ENCODE measurements around the gene YAE1.
"Not testable (repeated sequence)": the region's sequence is repeated elsewhere in the genome, so short reads cannot be mapped to it uniquely, and the experiment has no call there.

Gene YAE1

GRCh38 chr7:39566023-39566921, at the start of gene YAE1:
YAE1 (plus strand) TSS chr7:39566404; CDS start chr7:39566419, 15 bp downstream.
- DNase-seq (ENCODE audit: low read depth, low spot score), result peak; percentile 91

GRCh38 chr7:39516498-39516897, 49.7 kb upstream of the YAE1 start:
- no peak for DNase-seq (ENCODE audit: low read depth, low spot score)

GRCh38 chr7:39517240-39517639, 49.0 kb upstream of the YAE1 start:
- DNase-seq (ENCODE audit: low read depth, low spot score), result no peak

GRCh38 chr7:39525926-39526325, 40.3 kb upstream of the YAE1 start:
- DNase-seq (ENCODE audit: low read depth, low spot score), result no peak

- DNase-seq (ENCODE audit: low read depth, low spot score), result no peak
Observed at GRCh38 chr7:39526666-39527065, 39.5 kb upstream of the YAE1 start.

- DNase-seq (ENCODE audit: low read depth, low spot score), result no peak
Observed at GRCh38 chr7:39527296-39527695, 38.9 kb upstream of the YAE1 start.

- DNase-seq (ENCODE audit: low read depth, low spot score), result no peak
Observed at GRCh38 chr7:39527951-39528350, 38.3 kb upstream of the YAE1 start.

GRCh38 chr7:39528849-39529248, 37.4 kb upstream of the YAE1 start:
- no peak for DNase-seq (ENCODE audit: low read depth, low spot score)

GRCh38 chr7:39529582-39529981, 36.6 kb upstream of the YAE1 start:
- DNase-seq (ENCODE audit: low read depth, low spot score), result no peak

- no peak for DNase-seq (ENCODE audit: low read depth, low spot score)
Observed at GRCh38 chr7:39530971-39531370, 35.2 kb upstream of the YAE1 start.

GRCh38 chr7:39531818-39532217, 34.4 kb upstream of the YAE1 start:
- DNase-seq (ENCODE audit: low read depth, low spot score), result no peak

GRCh38 chr7:39532832-39533231, 33.4 kb upstream of the YAE1 start:
- no peak for DNase-seq (ENCODE audit: low read depth, low spot score)

GRCh38 chr7:39534599-39534998, 31.6 kb upstream of the YAE1 start:
- no peak for DNase-seq (ENCODE audit: low read depth, low spot score)

- no peak for DNase-seq (ENCODE audit: low read depth, low spot score)
Observed at GRCh38 chr7:39535064-39535463, 31.1 kb upstream of the YAE1 start.

GRCh38 chr7:39535720-39536119, 30.5 kb upstream of the YAE1 start:
- DNase-seq (ENCODE audit: low read depth, low spot score), result no peak

GRCh38 chr7:39536951-39537350, 29.3 kb upstream of the YAE1 start:
- no peak for DNase-seq (ENCODE audit: low read depth, low spot score)

GRCh38 chr7:39539816-39540215, 26.4 kb upstream of the YAE1 start:
- DNase-seq (ENCODE audit: low read depth, low spot score), result peak; percentile 21

GRCh38 chr7:39540320-39540719, 25.9 kb upstream of the YAE1 start:
- DNase-seq (ENCODE audit: low read depth, low spot score), result no peak

GRCh38 chr7:39541511-39541910, 24.7 kb upstream of the YAE1 start:
- no peak for DNase-seq (ENCODE audit: low read depth, low spot score)

GRCh38 chr7:39544774-39545173, 21.4 kb upstream of the YAE1 start:
- DNase-seq (ENCODE audit: low read depth, low spot score), result not testable (repeated sequence)

- no peak for DNase-seq (ENCODE audit: low read depth, low spot score)
Observed at GRCh38 chr7:39547336-39547735, 18.9 kb upstream of the YAE1 start.

GRCh38 chr7:39550411-39550810, 15.8 kb upstream of the YAE1 start:
- DNase-seq (ENCODE audit: low read depth, low spot score), result no peak

GRCh38 chr7:39553436-39553835, 12.8 kb upstream of the YAE1 start:
- no peak for DNase-seq (ENCODE audit: low read depth, low spot score)
